IPS-NIHi11 (cell line): Measurements from ENCODE around the gene KRTAP15-1.

Experiments
- DNase-seq: peaks from one replicate; pipeline ENCODE4 v3.0.0; 2012; ENCODE audit warnings: mixed read lengths, low spot score

The KRTAP15-1 gene

DNA sequence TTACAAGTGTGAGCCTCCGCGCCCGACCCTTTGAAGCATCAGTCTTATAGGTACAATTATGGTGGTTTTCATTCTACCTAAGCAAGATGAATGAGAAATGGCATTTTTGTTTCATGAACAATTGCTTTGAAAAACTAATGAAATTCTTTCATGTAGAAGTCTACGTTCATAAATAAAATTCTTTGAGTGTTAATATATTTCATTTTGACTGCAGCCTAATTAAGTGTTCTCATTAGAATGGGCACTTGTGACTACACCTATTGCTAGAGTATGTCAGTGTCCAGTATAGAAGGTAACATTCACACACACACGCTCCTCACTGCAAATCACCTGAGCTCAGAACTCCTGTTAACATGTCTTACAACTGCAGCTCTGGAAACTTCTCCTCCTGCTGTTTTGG lies at the start of gene KRTAP15-1:
Gene KRTAP15-1, plus strand, starts transcription at position 301 of the 400 bp plus-strand sequence. Its CDS starts 53 bp downstream, at position 354.
- DNase-seq = no peak

DNA sequence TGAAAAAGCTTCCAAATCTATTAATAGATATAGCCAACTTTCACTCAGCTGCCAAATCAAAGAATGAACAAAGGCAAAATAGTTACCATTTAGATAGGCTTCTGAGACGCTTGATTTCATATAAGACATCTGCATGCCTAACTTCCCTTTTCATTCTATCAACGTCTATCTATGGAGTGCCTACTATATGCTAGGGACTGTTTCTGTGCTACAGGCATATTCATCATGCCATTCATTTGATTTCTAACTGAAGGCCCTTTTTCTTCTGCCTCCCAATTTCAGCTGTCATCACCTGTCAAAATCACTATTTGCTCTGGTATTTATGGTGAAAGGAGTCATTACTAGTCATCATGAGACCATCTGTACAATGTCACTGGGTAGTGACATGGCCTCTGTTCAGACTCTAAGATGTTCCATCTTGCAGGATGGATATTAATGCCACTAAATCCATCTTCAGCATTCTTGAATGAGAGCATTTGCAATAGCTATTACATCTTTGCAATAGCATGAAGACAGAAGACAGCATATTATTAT lies 48.5 kb upstream of the KRTAP15-1 start:
- no peak for DNase-seq

DNA sequence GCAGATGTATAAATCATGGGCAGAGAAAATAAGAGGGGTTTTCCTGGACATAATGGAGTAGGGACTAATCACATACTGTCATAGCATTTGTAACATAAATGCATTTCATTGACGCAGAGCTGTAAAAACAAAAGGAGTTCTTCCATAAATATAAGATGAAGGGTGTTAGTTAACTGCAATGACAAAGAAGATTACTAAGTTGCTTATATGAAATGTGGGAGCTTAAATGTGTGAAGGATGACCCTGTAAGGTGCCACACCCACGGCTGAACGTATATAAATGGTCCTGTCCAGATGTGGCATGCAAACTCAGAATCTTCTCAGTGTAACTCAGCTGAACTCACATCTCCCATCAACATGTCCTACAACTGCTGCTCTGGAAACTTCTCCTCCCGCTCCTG lies 44.3 kb upstream of the KRTAP15-1 start, which contains the start of gene KRTAP13-1:
Gene KRTAP13-1, plus strand, starts transcription at position 301 of the 400 bp plus-strand sequence. Its CDS starts 56 bp downstream, at position 357.
- DNase-seq = no peak

GRCh38 chr21:30408782-30409494 lies 31.1 kb upstream of the KRTAP15-1 start:
- DNase-seq = peak; percentile 75

GRCh38 chr21:30415993-30416392 lies 24.1 kb upstream of the KRTAP15-1 start:
- DNase-seq = no peak

GRCh38 chr21:30425826-30426225 lies 14.2 kb upstream of the KRTAP15-1 start, which contains the start of gene KRTAP13-3:
TSS of gene KRTAP13-3 (minus strand) at chr21:30425926. CDS start at chr21:30425912, 14 bp downstream.
- DNase-seq = no peak

DNA sequence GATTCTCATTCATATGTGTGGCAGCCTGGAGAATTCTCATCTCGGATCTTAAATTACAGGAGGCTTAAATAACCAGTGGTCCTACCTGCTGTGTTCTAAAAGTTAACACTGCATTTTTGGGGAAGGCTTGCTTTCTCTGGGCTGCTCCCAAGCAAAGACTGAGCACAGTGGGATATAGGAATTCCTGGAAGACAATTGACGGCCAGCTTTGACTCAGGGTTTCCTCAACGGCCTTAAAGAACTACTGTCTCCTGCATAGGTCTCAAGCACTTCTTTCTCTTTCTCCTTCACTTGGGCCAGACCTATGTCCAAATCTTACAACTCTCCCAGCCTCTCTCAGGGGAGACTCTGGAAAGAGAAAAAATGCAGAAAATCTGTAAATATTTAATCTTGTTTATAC lies 13.3 kb upstream of the KRTAP15-1 start:
- peak; percentile 20 for DNase-seq

- DNase-seq = no peak
Measured at GRCh38 chr21:30430170-30430655, 9.9 kb upstream of the KRTAP15-1 start, which contains the start of gene KRTAP13-4. TSS of gene KRTAP13-4 (plus strand) at chr21:30430220. CDS start at chr21:30430276, 56 bp downstream.

- DNase-seq = peak; percentile 40
Measured at GRCh38 chr21:30434033-30434631, 5.9 kb upstream of the KRTAP15-1 start.

DNA sequence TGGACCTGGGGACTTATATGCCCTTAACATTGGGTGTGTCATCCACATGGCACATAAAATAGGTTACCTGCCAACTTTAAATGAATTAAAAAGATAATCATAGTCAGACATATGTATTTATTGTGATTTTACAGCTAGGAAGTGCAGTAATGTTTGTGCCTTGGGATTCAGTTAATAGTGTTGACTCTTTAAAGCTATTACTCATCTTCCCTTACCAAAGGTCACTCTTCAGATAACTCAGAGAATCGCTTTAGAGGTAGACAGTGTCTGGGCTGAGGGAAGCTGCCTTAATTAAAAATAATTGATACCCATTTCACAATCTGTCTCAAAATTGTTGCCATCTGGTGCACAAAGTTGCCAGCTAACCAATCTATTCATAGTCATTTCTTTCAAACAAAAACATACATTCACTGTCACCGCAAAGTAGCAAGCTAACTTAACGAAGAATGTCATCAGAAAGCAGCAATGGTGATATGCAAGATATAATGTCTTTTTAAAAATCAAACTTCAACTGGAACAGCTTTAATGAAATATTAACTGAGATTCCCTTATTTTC lies 3.0 kb upstream of the KRTAP15-1 start:
- no peak for DNase-seq

DNA sequence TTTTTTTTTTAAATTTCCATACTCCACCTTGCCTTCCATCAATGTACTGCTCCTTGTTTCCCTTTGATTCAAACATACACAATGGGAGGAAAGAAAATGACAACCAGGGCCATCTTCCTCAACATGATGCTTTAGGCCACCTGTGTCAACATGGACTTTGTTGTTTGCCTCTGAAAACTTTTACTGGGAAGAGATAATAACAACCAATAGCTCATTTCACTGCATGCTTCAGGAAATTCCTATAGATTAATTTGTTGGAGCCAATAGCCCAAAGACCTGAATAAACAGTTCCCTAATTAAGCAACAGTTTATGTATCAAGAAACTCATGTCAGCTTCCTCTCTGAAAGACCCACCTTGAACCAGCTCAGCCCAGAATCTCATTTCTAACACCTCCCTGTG lies 3.2 kb downstream of the KRTAP15-1 start:
- DNase-seq = no peak

DNA sequence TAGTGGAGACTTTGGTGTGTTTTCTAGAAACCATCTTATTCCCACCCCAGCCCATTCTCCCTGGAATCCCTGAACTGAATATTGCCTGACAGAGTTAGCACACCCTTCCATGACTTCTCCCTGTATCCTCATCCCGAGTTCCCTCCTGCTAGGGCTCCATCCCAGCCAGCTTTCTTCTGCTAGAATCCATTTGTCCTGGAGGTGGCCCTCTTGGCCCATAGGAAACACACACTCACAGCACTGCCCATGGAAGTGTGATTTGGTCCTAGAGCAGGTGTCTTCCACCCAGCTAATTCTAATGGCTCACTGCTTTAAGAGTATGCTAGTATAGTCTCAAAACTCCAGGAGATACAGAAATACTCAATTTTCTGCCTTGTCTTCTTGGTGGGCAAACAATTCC lies 4.1 kb downstream of the KRTAP15-1 start:
- no peak for DNase-seq

- no peak for DNase-seq
Measured at GRCh38 chr21:30447056-30447455, 7.0 kb downstream of the KRTAP15-1 start.

GRCh38 chr21:30448514-30448913 lies 8.4 kb downstream of the KRTAP15-1 start:
- DNase-seq = no peak

GRCh38 chr21:30463713-30464112 lies 23.6 kb downstream of the KRTAP15-1 start:
- peak; percentile 24 for DNase-seq

DNA sequence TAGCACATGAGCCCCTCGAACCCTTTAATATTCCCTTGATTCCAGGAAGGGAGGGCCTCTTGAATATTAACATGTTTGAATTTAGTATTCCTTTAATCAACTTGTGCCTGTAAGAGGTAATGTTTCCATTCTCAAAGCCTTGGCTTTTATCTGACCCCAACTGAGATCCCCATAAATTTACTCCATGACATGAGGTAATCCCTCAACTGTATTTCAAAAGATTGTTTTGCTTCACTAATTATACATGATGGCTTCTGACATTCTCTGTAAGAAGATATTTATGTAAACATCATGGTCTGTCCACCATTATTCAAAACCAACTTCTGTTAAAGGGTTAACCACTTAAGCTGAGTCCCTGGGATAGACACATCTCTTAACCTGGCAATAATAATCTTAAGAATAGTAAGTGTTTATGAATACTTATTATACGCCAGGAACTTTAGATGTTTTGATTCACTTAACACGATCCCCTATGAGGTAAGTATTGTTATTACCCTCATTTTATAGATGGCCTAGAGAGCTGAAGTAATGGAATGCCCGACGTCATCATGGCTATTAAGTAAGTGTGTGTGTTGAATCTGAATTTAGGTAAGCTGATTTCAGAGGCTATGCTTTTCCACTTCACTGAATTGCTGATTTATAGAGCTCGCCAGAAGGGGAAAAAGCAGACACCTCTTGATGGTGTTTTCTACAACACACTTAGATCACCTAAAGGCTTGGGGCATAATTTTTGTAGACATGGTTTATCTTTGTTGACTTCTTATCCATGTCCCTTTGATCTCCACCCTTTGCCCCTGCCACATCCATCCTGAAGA lies 29.0 kb downstream of the KRTAP15-1 start:
- no peak for DNase-seq

DNA sequence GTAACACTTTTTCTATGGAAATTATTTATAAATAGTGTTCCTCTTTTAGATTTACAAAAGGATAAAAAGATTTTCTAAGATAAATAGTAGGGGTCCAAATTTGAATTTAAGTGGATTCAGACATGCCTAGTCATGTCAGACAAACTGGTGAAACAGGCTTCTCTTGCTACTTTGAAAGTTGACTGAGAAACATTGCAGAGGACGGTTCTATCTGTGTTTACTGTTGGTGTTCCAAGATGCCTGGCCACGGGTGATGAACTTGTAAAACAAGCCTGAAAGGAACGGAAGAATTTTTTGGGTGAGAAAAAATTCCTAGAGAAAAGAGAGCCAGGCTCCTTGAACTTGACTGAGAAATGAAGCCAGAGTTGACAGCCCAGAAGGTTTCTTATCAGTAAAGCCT lies 37.9 kb downstream of the KRTAP15-1 start:
- no peak for DNase-seq

- DNase-seq = no peak
Measured at GRCh38 chr21:30479259-30479658, 39.2 kb downstream of the KRTAP15-1 start.

GRCh38 chr21:30480145-30480544 lies 40.1 kb downstream of the KRTAP15-1 start, which contains the start of gene KRTAP19-1:
TSS of gene KRTAP19-1 (minus strand) at chr21:30480367. CDS start at chr21:30480317, 50 bp downstream.
- DNase-seq = no peak

DNA sequence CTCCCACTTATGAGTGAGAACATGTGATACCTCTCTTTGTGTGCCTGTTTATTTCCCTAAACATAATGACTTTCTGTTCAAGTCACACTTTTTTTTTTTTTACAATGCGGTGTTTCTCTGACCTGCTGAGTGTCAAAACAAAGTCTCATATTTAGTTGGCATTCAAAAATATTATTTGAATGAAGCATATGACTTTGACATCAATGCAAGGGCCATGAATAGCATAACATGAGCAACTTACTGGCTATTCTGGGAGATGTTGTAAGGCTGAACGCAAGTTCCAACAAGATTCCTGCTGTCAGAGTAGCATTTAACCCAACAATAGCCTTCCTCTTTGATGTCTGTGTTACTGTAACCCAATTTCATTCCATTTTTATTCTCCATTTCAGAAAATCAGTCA lies 42.1 kb downstream of the KRTAP15-1 start:
- no peak for DNase-seq

GRCh38 chr21:30486180-30486579 lies 46.1 kb downstream of the KRTAP15-1 start:
- DNase-seq = no peak

DNA sequence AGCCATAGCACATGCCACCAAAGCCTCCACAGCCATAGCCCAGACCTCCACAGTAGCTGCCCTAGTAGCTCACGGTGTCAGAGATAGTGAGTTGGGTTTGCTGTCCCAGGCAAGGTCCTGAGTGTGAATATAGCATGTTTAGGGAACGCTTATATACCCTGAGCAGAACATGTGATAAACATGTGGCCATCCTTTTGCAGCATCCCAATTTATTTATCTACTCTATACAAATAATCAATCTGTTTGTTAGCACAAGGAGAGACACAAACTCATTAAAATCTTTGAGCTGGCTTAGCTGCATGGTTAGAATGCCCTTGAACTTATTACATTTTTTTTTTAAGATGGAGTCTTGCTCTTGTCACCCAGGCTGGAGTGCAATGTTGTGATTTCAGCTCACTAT lies 47.3 kb downstream of the KRTAP15-1 start, which contains the start of gene KRTAP19-2:
Gene KRTAP19-2, minus strand, starts transcription at position 101 of the 400 bp plus-strand sequence. Its CDS starts 88 bp downstream, at position 13.
- no peak for DNase-seq
